ENCODE results near the gene CAP2. TPM values are rescaled to one million over a fixed set of nuclear protein-coding genes. Genes with fewer than 3 reads are reported as not detected.

Gene CAP2
- total RNA-seq, 4 donors from 2014 or later = 11.8 to 27.6 (median 15.0) TPM

DNA sequence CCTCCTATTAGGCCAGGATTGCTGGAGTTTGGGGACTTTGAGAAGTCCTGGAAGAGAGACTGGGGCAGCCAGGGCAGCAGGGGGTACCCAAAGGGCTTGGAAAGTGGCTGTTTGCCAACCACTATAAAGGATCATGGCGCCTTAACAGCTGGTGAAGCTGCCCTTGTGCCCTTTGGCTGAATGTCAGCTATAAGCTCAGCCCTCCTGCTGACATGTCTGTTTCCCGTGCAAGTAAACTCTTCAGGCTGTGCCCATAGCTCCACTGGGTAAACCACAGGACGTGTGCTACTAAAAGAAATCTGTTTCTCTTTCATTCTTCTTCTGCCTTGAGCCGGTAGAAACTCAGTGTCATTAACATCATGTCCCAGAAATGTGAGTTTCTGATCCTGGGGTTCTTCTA is 97.3 kb downstream of the CAP2 start:
- Histone ChIP-seq H3K4me1 (no peaks in the 10 kb centered on the region), H3K36me3 (no peaks in the 10 kb centered on the region), H3K4me3 (no peak overlapping the region), H3K9me3 (no peaks in the 10 kb centered on the region), H3K27me3 (no peaks in the 10 kb centered on the region), H3K27ac (peak overlapping the region; percentile 60 to 77)
- DNase-seq = no peak
- intact Hi-C loops (cut with DNase I; ENCODE audit: low total_unique reads) = no loop called here
- TF ChIP-seq POLR2A (IDR thresholded peaks at IDR 0.05) = no peak
- TF ChIP-seq, protein P1, sequence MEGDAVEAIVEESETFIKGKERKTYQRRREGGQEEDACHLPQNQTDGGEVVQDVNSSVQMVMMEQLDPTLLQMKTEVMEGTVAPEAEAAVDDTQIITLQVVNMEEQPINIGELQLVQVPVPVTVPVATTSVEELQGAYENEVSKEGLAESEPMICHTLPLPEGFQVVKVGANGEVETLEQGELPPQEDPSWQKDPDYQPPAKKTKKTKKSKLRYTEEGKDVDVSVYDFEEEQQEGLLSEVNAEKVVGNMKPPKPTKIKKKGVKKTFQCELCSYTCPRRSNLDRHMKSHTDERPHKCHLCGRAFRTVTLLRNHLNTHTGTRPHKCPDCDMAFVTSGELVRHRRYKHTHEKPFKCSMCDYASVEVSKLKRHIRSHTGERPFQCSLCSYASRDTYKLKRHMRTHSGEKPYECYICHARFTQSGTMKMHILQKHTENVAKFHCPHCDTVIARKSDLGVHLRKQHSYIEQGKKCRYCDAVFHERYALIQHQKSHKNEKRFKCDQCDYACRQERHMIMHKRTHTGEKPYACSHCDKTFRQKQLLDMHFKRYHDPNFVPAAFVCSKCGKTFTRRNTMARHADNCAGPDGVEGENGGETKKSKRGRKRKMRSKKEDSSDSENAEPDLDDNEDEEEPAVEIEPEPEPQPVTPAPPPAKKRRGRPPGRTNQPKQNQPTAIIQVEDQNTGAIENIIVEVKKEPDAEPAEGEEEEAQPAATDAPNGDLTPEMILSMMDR (IDR thresholded peaks at IDR 0.05) = no peak

DNA sequence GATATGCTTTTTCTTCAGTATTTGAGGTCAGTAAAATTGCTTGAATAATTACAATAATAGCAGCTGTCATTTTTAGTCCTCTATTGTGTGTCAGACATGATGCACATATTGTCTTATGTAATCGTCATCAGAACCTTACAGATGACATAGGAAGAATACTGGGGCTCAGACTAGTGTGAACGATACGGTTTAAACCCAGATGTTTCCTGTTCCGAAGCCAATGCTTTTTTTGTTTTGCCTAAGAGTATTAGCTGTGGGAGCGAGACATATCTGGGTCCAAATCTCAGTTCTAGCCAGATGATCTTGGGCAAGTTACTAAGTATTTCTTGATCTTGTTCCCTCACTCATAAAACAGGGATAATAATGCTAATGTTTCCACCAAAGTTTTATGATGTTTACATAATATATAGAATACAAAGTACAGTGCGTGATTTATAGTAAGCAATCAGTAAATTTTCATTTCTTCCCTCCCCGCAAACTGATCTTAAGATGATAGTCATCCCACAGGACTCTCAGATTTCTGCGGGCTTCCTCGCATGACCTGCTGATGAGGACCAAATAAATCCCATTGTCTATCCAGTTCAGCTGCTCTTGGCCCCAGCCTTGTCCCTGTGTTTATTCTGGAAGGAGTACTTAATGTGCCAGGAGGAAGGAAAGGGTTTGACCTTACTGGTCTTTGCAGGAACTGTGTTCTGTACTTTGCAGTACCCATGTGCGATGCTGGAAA is 98.2 kb downstream of the CAP2 start:
- H3K27me3 ChIP-seq = no peaks in the 10 kb centered on the region
- H3K9me3 ChIP-seq = no peaks in the 10 kb centered on the region
- peak overlapping the region; percentile 60 to 77 for H3K27ac ChIP-seq
- H3K4me3 ChIP-seq = no peak overlapping the region
- no peaks in the 10 kb centered on the region for H3K4me1 ChIP-seq
- DNase-seq = no peak
- H3K36me3 ChIP-seq = no peaks in the 10 kb centered on the region
- intact Hi-C loops (cut with DNase I; ENCODE audit: low total_unique reads) = no loop called here
- TF ChIP-seq, protein P1 (IDR thresholded peaks at IDR 0.05) = no peak
- no peak for TF ChIP-seq POLR2A (IDR thresholded peaks at IDR 0.05)

DNA sequence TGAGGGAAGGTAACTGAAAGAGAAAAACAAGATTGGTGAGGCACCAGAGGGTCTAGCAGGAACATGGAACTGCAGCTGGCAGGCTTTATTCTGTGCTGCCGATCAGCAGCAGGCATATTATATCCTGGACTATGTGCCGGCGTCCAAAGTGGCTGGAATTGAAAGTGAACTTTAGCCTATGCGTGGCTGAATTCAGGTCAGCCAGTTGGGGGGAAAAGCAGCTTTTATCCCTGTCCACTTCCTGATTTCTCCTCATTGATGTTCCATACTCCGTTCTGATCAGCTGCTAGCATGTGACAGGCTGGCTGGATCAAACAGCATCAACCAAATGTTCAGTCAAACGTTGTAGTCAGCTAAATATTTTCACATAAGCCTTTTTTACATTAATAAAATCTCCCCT is 99.0 kb downstream of the CAP2 start:
- TF ChIP-seq, protein P1 (IDR thresholded peaks at IDR 0.05) = no peak
- TF ChIP-seq POLR2A (IDR thresholded peaks at IDR 0.05) = no peak
- intact Hi-C loops (cut with DNase I; ENCODE audit: low total_unique reads) = no loop called here
- DNase-seq = no peak
- Histone ChIP-seq H3K36me3 (no peaks in the 10 kb centered on the region), H3K4me1 (no peaks in the 10 kb centered on the region), H3K9me3 (no peaks in the 10 kb centered on the region), H3K27ac (peak overlapping the region; percentile 60 to 77), H3K27me3 (no peaks in the 10 kb centered on the region), H3K4me3 (no peak overlapping the region)

DNA sequence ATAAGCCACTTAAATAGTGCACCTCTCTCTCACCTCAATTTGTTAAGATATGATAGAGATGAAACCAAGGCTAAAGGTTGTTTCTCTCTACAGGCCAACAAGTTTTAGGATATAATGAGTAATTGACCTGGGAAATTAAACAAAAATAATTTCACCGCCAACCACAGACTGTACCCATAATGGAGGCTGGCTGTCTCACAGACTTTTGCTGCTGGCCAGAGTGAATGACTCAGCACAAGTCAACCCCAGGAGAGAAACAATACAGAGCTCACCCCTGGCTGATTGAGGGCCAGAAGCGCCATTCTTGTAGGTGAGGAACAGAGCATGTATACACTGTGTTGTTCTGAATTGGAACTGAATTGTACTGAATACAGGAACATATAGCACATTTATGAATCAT is 99.9 kb downstream of the CAP2 start:
- Histone ChIP-seq H3K9me3 (no peaks in the 10 kb centered on the region), H3K4me1 (no peaks in the 10 kb centered on the region), H3K27ac (peak overlapping the region; percentile 60 to 77), H3K36me3 (no peaks in the 10 kb centered on the region), H3K4me3 (no peak overlapping the region), H3K27me3 (no peaks in the 10 kb centered on the region)
- TF ChIP-seq POLR2A (IDR thresholded peaks at IDR 0.05) = no peak
- TF ChIP-seq, protein P1 (IDR thresholded peaks at IDR 0.05) = no peak
- intact Hi-C loops (cut with DNase I; ENCODE audit: low total_unique reads) = no loop called here
- DNase-seq = peak in 1 of 2 donors; percentile 62

DNA sequence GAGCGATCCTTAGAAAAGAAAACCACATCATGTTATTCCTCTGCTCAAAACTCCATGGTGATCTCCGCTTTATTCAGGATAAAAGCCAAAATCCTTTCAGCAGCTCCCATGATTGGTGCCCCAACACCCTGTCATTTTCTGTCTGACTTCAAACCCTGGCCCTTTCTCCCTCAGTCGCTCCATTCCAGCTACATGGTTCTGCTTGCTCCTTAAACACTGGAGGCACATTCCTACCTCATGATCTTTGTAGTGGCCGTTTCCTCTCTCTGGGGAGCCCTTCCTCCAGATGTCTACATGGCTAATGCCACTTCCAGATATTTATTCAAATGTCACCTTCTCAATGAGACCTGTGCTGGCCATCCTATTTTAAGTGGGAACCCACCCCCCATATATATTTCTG is 100.8 kb downstream of the CAP2 start:
- no peak overlapping the region for H3K4me3 ChIP-seq
- H3K9me3 ChIP-seq = no peaks in the 10 kb centered on the region
- no peaks in the 10 kb centered on the region for H3K36me3 ChIP-seq
- DNase-seq = no peak
- H3K4me1 ChIP-seq = no peaks in the 10 kb centered on the region
- no peaks in the 10 kb centered on the region for H3K27me3 ChIP-seq
- H3K27ac ChIP-seq = peak overlapping the region; percentile 60 to 77
- TF ChIP-seq, protein P1 (IDR thresholded peaks at IDR 0.05) = no peak
- TF ChIP-seq POLR2A (IDR thresholded peaks at IDR 0.05) = no peak
- intact Hi-C loops (cut with DNase I; ENCODE audit: low total_unique reads) = no loop called here

All from uterus (tissue), 4 donors.